HG03139 (cell line): Measurements from ENCODE around the gene LRRN4CL.
"Not testable (repeated sequence)": the region's sequence is repeated elsewhere in the genome, so short reads cannot be mapped to it uniquely, and the experiment has no call there.

Source experiments
- ATAC-seq: cut with Tn5 transposase; IDR thresholded peaks from one replicate; pipeline ENCODE4 v1.9.1; 2021; ENCODE audit not compliant: unreplicated experiment

The LRRN4CL gene

DNA sequence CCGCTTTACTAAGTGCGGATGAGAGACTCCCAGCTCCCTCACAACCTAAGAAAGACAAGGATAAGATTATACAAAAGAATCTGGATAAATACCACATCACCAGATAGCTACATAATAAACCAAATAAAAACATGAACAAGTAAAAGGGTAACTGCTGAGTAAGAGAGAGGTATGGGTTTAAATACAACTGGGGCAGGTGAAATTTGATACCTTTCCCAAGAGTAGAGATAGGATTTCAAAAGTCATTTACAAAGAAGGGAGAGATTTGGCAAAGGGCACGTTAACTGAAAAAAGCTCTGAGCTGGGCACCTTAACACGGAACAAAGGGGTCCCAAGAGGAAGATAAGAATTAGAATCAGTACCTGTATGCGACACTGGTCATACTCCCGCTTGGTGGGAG, 12.2 kb downstream of the LRRN4CL start:
- no peak for ATAC-seq

DNA sequence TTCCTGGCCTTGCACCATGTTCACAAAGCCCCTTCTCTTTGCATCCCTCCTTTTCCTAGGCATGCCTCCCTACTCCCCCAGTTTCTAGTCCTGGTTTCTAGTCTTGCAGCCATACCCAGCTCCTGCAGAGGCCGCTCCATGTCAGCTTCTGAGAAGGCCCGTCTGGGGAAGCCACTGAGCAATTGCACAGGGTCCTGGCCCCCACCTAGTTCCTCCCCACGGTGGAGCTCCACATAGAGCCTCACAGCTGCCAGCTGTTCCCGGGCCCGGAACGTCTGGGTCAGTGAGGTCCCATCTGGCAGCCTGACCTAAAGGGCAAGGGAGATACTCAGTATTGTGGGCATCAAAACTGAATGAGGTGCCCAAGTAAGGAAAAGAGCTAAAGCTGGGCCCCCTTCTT, 12.6 kb downstream of the LRRN4CL start:
- no peak for ATAC-seq

DNA sequence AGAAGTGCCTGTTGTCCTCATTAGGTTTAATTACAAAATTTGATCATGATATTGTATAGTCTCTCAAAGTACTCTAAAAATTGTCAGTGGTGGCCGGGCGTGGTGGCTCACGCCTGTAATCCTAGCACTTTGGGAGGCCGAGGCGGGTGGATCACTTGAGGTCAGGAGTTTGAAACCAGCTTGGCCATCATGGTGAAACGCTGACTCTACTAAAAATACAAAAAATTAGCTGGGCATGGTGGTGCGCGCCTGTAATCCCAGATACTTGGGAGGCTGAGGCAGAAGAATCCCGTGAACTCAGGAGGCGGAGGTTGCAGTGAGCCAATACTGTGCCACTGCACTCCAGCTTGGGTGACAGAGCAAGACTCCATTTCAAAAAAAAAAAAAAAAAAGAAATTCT, 13.9 kb downstream of the LRRN4CL start:
- not testable (repeated sequence) for ATAC-seq

DNA sequence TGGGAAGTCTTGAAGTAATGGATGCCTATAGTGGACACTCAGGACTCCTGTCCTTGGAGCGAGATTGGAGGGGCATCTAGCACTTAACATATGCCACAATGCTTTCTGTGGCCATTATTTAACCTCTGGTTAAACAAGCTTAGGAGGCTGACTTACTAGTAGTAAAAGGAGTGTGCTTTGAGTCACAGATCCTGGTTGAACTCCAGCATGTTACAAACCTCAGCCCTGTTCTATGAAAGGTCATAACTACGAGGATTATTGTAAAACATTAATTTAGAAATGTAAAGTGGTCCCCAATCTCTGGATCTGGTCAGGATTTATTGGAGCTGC, 16.2 kb downstream of the LRRN4CL start:
- ATAC-seq = no peak

DNA sequence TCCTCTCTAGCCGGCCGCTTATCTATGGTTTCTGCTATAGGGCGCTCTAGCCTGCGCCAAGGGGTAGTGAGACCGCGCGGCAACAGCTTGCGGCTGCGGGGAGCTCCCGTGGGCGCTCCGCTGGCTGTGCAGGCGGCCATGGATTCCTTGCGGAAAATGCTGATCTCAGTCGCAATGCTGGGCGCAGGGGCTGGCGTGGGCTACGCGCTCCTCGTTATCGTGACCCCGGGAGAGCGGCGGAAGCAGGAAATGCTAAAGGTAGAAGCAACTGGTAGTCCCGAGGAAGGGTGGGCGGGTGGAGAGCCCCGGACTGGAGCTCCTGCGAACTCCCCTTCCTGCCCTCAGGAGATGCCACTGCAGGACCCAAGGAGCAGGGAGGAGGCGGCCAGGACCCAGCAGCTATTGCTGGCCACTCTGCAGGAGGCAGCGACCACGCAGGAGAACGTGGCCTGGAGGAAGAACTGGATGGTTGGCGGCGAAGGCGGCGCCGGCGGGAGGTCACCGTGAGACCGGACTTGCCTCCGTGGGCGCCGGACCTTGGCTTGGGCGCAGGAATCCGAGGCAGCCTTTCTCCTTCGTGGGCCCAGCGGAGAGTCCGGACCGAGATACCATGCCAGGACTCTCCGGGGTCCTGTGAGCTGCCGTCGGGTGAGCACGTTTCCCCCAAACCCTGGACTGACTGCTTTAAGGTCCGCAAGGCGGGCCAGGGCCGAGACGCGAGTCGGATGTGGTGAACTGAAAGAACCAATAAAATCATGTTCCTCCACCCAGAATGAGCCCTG, 17.5 kb downstream of the LRRN4CL start, which contains the start of the genes LBHD1 and UQCC3:
LBHD1 (minus strand) TSS at position 660 of the 782 bp plus-strand sequence. CDS start 2,236 bp downstream, outside the sequence.
UQCC3 (plus strand) TSS at position 66 of the 782 bp plus-strand sequence; CDS start at position 139, 73 bp downstream.
- ATAC-seq = peak; percentile 46

DNA sequence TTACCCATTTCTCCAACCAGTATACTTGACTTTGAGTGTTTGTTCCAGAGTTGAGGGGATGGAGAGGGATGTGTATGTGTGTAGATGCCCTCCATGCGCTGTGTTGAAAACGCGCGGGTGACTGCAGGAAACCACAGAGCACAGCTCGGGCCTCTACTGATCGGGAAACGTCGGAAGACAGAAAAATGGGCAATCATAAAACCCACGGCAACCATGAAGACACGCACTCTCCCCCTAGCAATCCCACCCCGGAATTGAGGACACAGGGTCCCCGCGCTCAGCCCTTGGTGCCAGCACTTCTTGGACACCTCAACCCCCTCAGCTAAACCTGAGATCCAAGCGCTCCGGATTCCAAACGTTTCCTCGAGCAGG, 18.1 kb downstream of the LRRN4CL start:
- ATAC-seq = no peak

DNA sequence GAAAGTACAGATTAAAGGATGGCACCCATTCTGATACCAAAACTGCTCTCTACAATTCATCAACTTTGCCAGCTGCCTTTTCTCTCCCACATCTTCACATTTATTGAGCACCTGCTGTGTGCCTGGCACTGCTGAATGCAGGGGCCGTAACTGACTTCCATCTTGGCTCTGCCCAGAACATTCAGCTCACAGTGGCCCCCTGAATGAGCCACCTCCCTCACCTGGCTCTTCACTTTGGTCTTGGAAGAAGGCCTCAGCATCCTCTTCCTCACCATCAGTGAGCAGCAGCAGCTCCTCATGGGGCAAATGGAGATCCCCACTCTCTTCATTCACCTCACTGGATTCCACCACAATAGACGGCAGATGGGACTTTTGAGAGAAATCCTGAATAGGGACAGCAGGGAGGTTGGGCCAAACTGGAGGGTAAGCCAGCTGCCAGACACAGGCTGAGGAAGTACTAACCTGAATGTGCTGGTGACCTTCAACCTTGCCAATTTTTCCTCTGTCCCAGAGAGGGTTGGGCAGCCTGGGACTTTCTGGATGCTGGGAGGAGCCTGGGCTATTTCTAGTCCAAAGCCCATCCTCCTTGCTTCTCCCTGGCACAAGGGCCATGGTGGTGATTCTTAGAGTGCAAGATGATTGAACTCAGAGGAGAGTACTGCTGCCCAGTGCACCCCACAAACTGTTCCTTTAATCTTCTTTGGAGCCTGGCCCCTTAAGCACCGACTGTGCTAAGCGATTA, 19.7 kb downstream of the LRRN4CL start:
- no peak for ATAC-seq

DNA sequence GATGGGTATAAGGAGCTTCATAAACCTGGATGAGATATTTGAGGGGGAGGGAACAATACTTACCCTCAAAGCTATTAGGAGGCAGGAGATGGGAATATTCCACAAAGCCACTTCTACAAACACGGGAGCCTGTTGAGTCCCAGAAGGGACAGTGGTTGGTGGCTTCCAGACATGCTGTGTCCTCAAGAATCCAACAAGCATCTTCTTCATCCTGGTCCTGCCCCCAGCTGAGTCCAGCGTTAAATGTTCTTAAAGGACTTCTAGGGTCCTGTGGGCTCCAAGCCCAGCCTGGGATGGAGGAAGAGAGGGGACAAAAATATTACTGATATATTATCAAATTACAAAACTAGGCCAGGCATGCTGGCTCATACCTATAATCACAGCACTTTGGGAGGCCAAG, 21.9 kb downstream of the LRRN4CL start:
- no peak for ATAC-seq

DNA sequence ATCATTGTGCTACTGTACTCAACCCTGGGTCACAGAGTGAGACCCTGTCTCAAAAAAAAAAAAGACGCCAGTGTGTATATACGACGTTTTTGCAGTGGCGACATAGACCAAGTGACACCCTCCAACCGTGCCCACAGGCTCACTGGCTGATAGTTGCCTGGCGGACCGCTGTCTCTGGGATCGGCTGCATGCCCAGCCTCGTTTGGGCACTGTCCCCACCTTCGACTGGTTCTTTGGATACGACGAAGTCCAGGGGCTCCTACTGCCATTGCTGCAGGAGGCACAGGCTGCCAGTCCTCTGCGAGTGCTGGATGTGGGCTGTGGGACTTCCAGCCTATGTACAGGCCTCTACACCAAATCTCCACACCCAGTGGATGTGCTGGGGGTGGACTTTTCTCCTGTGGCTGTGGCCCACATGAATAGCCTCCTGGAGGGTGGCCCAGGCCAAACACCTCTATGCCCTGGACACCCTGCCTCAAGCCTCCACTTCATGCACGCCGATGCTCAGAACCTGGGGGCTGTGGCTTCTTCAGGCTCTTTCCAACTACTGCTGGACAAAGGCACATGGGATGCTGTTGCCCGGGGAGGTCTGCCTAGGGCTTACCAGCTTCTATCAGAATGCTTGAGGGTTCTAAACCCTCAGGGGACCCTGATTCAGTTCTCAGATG, 22.9 kb downstream of the LRRN4CL start:
- no peak for ATAC-seq

DNA sequence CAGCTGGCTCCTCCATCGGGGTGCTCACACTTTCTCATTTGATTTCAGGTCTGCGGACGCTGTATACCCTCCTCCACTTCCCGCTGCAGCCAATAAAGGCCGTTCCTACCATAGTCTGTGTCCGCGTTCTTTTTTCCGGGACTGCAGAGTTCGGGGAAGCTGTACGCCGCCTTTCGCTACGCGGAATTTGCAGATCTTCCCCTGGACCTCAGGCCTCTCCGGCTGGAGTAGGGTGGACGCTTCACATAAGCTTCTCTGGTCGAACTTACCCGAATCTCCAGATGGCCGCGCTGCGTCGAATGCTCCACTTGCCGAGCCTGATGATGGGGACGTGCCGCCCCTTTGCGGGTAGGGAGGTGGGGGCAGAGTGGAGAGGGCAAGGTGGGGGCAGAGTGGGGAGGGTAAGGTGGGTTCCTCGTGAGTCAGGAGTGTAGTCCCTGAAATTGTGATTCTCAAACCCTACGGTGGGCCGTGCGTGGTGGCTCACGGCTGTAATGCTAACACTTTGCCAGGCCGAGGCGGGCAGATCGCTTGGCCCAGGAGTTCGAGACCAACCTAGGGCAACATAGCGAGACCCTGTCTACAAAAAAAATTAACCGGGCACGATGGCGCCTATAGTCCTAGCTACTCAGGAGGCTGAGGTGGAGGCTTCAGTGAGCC, 23.6 kb downstream of the LRRN4CL start:
- peak; percentile 12 for ATAC-seq

DNA sequence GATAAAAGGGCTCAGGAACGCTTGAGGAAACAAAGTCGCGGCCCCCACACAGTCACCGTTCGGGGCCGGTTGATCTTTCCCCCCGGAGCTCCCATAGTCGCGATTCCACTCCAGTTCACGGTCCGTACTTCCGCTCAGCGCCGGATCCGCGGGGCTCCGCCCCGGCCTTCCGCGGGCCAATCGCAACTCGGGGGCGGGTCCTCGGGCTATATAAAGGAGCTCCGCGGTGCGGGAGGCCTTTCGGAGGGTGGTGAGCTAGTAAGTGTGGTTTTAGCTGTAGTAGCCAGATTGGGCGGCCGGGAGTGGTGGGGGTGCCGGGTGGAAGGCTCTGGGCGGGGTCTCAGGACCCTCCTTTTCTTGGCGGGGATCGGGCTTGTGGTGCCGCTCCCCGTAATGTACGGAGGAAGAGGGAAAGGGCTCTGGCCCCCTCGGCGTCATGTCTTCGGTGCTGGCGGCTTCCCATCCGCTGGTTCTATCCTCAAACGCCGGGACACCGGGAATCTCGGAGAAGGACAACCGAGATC, 24.2 kb downstream of the LRRN4CL start, which contains the start of the genes C11orf98 and CSKMT:
C11orf98 (minus strand) TSS at position 136 of the 524 bp plus-strand sequence; CDS start at position 95, 41 bp downstream.
CSKMT (plus strand) TSS at position 238 of the 524 bp plus-strand sequence. CDS start 568 bp downstream, outside the sequence.
- peak; percentile 69 for ATAC-seq

DNA sequence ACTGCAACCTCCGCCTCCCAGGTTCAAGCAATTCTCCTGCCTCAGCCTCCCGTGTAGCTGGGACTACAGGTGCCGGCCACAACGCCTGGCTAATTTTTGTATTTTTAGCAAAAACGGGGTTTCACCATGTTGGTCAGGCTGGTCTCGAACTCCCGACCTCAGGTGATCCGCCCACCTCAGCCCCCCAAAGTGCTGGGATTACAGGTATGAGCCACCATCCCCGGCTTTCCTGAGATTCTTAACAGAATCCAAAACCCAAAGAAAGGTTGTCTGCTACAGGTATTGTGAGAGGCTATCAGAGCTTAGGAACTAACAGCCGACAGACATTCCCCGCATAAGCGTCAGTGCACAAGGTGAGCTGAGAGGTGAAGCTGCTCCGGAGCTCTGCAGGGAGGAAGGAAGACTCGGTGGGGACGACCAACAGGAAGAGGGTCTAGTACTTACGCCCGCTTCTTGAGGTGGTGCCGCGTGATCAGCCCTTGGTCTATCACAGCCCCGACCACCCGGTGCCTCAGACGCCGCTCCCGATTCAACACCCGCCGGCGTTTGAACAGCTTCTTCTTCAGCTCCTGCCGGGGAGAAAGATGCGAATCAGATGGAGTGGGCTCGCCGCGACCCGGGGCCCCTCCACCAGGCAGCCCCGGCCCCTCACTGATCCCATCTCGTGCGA, 24.8 kb downstream of the LRRN4CL start:
- peak; percentile 16 for ATAC-seq

DNA sequence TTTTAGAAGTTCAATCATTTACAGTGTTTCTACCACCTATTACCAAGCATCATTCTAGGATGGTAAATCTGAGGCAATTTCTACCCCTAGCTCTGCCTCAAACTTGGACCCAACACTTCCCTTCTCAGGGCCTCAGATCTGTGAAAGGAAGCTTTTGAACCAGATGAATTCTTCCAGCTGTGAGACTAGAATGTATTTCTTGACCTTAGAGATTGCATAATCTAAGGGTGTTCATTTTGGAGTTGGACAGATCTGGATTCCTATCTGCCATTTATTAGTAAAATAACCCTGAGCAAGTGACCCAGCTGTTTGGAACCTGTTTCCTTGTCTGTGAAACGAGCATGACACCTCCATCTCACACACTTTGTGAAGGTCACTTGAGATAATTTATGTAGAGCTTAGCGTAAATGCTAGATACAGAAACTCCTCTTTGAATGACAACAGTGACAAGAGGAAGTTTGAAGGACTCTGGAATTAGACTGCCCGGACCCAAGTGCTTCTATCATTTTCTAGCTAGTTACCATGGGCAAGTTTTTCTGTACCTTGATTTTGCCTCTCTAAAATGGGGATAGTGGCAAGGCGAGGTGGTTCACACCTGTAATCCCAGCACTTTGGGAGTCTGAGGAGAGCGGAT, 32.4 kb downstream of the LRRN4CL start:
- ATAC-seq = no peak

DNA sequence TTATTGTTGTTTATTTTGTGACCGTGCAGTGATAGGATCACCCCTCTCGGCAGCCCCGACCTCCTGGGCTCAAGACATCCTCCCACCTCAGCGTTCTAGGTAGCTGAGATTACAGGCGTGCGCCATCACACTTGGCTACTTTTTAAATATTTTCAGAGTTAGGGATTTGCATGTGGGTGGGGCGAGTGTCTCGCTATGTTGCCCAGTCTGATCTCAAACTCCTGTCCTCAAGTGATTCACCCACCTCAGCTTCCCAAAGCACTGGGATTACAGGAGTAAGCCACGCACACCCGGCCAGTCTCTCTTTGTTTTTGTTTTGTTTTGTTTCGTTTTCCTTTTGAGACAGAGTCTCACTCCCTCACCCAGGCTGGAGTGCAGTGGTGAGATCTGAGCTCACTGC, 35.0 kb downstream of the LRRN4CL start:
- no peak for ATAC-seq

DNA sequence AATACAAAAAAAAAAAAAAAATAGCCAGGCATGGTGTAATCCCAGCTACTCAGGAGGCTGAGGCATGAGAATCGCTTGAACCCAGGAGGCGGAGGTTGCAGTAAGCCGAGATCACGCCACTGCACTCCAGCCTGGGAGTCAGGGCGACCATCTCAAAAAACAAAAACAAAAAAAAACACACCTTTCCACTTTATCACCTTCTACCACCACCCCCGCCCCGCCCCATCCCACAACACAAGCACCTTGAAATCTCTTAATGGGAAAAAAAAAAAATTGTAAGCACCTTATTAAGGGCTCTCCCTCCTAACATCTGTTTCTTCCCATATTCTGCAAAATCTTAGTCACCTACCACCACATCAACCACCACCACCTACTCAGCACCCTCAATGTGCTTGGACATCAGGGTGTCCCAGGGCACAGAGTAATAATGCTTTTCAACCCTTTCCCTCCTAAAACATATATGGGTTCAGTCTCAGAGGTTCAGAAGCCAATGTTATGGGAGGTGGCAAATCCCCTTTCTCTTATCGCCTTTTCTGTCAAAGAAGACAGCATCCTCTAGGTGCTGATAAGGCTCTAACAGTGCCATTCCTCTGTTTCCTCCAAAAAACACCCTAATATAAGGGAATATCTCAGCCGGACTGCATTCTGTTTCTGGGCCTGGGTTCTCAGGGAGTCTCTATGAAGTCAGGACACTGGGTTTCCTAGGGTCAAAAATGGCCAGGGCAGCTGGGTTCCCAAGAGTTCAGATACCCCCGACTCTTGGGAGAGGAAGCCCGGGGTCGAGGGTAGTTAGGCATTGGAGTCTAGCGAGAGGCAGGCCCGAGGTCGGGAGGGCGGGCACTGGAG, 36.9 kb downstream of the LRRN4CL start:
- ATAC-seq = peak; percentile 8

DNA sequence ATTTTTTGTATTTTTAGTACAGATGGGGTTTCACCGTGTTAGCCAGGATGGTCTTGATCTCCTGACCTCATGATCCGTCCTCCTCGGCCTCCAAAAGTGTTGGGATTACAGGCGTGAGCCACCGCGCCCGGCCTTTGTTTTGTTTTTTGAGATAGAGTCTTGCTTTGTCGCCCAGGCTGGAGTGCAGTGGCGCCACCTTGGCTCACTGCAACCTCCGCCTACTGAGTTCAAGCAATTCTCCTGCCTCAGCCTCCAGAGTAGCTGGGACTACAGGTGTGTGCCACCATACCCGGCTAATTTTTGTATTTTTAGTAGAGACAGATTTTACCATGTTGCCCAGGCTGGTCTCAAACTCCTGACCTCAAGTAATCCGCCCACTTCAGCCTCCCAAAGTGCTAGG, 39.0 kb downstream of the LRRN4CL start:
- not testable (repeated sequence) for ATAC-seq

DNA sequence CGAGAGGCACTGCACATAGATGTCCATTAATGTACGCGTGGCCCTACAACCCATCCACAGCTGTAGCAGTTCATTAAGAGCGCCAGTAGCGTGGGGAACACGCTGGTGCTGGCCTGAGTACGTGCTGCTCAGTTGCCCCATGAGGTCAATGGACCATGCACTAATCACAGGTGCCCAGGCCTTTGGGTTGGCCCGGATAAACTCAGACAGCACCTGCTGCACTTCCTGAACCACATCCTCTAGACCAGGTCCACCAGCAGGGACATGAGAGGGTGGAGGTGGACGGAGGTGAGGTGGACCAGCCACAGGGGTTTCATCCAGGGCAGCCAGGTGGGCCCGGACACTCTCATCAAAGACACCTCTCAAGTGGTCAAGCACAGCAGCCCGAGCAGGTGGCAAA, 39.8 kb downstream of the LRRN4CL start:
- no peak for ATAC-seq

DNA sequence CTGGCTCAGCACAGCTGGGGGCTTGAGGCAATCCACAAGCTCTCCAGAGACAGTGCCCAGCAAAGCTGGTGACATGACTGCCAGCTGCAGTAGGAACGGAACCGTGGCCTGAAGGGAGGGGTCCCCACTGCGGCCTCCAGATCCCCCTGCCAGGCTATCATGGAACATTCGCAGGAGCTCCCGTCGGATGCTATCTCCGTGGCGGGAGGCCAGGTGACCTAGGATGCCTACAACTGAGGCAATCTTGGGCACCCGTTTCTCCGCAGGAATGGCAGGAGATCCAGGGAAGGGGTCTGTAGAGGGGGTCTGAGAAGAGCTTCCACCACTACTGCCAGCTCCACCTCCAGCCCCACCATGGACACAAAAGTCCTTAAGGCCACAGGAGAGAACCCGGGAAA, 40.4 kb downstream of the LRRN4CL start:
- no peak for ATAC-seq
